Caco-2 (cell line): ENCODE results near the gene AP5S1. TPM values are rescaled to one million over a fixed set of nuclear protein-coding genes. Genes with fewer than 3 reads are reported as not detected.
A peak's percentile ranks its signal among the peaks of the same experiment; 100 is the strongest.

Source experiments
- BruUV-seq: library from RNA; stranded (reverse); fragments of 400-500 nt; replicated peaks from 2 replicates; lab custom pipeline; 2021; lab: Mats Ljungman, UMichigan
- CTCF ChIA-PET: fragments of 300-600 bp; sonication (Branson Sonifier 250); formaldehyde crosslinking; loops from one replicate; lab custom pipeline; 2022; ENCODE audit warnings: antibody characterized with exemption; lab: Charles Lee
- POLR2A ChIA-PET: fragments of 300-600 bp; sonication (Branson Sonifier 250); formaldehyde crosslinking; loops from one replicate; lab custom pipeline; 2022; ENCODE audit warnings: antibody characterized with exemption; lab: Charles Lee
- DNase-seq, 2 experiments: peaks; one replicate each; pipeline versions ENCODE4 v3.0.0 to v3.0.0-alpha.2; 2020 to 2022
- H3K27me3 ChIP-seq: replicated peaks from 2 replicates; pipeline ENCODE4 v1.6.0; 2011; ENCODE audit warnings: low read length; ENCODE audit not compliant: control insufficient read depth, insufficient read depth
- H3K36me3 ChIP-seq: 2 replicates; pipeline ENCODE4 v1.5.1; 2011; ENCODE audit warnings: low read length; ENCODE audit not compliant: control insufficient read depth, insufficient read depth
- H3K4me1 ChIP-seq: fragments of 250-450 bp; sonication (Bioruptor Pico); 2 replicates; pipeline ENCODE4 v1.5.1; 2020; ENCODE audit warnings: mild to moderate bottlenecking
- H3K4me3 ChIP-seq: 2 replicates; pipeline ENCODE4 v1.5.1; 2011; ENCODE audit warnings: low read depth, mild to moderate bottlenecking, control low read depth, low read length
- H3K9me3 ChIP-seq: fragments of 250-450 bp; sonication (Bioruptor Pico); 2 replicates; pipeline ENCODE4 v1.5.1; 2020; ENCODE audit warnings: mild to moderate bottlenecking, moderate library complexity
- H3K27ac Mint-ChIP-seq: one replicate; pipeline ENCODE4 v1.8.0; 2022; ENCODE audit warnings: mixed read lengths; ENCODE audit not compliant: unreplicated experiment
- H3K27me3 Mint-ChIP-seq: one replicate; pipeline ENCODE4 v1.8.0; 2022; ENCODE audit warnings: mixed read lengths; ENCODE audit not compliant: insufficient read depth, unreplicated experiment
- H3K36me3 Mint-ChIP-seq: one replicate; pipeline ENCODE4 v1.8.0; 2022; ENCODE audit warnings: mild to moderate bottlenecking, mixed read lengths; ENCODE audit not compliant: insufficient read depth, unreplicated experiment
- H3K4me1 Mint-ChIP-seq: one replicate; pipeline ENCODE4 v1.8.0; 2022; ENCODE audit warnings: low read depth, mixed read lengths; ENCODE audit not compliant: unreplicated experiment
- H3K4me3 Mint-ChIP-seq: one replicate; pipeline ENCODE4 v1.8.0; 2022; ENCODE audit warnings: mild to moderate bottlenecking, moderate library complexity, mixed read lengths; ENCODE audit not compliant: unreplicated experiment
- H3K9me3 Mint-ChIP-seq: one replicate; pipeline ENCODE4 v1.8.0; 2022; ENCODE audit warnings: mixed read lengths; ENCODE audit not compliant: unreplicated experiment
- intact Hi-C: fragments of 100-400 bp; cut with micrococcal nuclease; formaldehyde crosslinking; loops from one replicate; pipeline ENCODE4 v1.10.0; 2022; ENCODE audit not compliant: unreplicated experiment
- total RNA-seq: library from RNA; stranded (reverse); gene quantifications from 2 replicates; pipeline ENCODE4 v1.2.3, GENCODE V29; 2022
- TF ChIP-seq, protein P1 (sequence below), 2 experiments: fragments of 200-600 bp in 1 of 2; IDR thresholded peaks; 1 replicate in 1 of 2; 2 replicates in 1 of 2; pipeline versions ENCODE4 v1.5.1 to v1.8.0; 2011 to 2022; ENCODE audit warnings: antibody characterized with exemption in 1 of 2, control low read depth in 1 of 2, inconsistent platforms in 1 of 2, low read depth in 1 of 2, low read length in 1 of 2, mild to moderate bottlenecking in 1 of 2, moderate library complexity in 1 of 2; ENCODE audit not compliant: insufficient read depth in 1 of 2, severe bottlenecking in 1 of 2, unreplicated experiment in 1 of 2

The AP5S1 gene
- total RNA-seq, 1 experiment from 2014 or later, result 17.3 TPM

DNA sequence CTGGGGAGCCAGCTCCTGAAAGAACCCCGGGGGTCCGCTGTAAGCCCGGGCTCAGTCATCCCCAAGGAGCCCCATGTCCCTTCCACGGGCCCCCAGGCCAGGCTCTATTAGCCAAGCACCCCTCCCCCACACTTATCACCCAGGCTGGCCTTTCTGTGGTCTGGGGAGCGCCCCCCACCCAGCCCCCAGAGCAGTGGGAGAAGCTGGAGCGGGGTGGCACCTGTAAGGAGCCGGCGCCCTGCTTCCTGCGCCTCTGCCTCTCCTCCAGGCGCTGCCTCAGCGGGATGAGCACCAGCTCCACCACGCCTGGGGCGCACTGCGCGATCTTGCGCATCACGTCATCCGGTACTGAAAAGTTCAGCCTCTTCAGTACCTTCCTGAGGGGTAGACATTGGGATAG, 41.4 kb upstream of the AP5S1 start:
- TF ChIP-seq, protein P1, sequence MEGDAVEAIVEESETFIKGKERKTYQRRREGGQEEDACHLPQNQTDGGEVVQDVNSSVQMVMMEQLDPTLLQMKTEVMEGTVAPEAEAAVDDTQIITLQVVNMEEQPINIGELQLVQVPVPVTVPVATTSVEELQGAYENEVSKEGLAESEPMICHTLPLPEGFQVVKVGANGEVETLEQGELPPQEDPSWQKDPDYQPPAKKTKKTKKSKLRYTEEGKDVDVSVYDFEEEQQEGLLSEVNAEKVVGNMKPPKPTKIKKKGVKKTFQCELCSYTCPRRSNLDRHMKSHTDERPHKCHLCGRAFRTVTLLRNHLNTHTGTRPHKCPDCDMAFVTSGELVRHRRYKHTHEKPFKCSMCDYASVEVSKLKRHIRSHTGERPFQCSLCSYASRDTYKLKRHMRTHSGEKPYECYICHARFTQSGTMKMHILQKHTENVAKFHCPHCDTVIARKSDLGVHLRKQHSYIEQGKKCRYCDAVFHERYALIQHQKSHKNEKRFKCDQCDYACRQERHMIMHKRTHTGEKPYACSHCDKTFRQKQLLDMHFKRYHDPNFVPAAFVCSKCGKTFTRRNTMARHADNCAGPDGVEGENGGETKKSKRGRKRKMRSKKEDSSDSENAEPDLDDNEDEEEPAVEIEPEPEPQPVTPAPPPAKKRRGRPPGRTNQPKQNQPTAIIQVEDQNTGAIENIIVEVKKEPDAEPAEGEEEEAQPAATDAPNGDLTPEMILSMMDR (IDR thresholded peaks at IDR 0.05; ENCODE audit: insufficient read depth in 1 of 2, low read depth in 1 of 2, low read length in 1 of 2, severe bottlenecking in 1 of 2, unreplicated experiment in 1 of 2), result no peak
- H3K9me3 ChIP-seq, result no peaks in the 10 kb centered on the region

DNA sequence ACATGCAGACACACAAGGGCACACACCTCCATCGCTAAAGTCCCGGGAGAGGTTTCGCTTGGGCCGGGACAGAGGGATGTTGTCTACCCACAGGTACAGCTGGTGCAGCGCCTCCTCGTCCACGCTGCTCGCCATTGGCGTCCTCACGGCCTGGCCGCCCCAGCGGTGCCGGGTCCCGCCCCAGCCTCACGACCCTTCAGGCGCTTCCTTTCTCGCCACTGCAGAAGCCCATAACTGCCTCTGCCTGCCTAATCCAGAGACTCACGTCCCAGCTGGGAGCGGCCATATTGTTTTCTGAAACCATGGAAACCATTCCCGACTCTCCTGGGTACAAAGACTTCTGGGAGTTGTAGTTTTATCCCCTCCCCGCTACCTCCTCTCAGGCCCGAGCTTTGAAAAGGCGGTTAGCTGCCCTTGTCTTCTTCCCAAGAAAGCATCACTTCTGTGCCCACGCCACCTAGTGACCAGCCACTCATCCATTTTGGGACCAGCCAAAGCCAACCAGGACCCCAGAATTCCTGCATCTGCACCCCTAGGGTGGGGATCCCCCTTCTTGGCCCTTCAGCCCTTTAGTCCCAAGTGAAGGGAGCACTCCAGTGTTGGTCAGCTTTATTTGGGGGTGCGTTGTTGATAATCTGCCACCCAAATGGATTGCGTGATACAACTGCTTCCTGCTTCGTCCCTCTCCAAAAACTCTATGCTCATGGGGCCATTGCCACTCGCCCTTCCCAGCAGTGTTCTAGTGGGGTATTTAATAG, 39.0 kb upstream of the AP5S1 start, which contains the start of gene SPEF1:
SPEF1 (minus strand) TSS at position 296 of the 758 bp plus-strand sequence; CDS start at position 135, 161 bp downstream.
- TF ChIP-seq, protein P1 (IDR thresholded peaks at IDR 0.05; ENCODE audit: insufficient read depth in 1 of 2, low read depth in 1 of 2, low read length in 1 of 2, severe bottlenecking in 1 of 2, unreplicated experiment in 1 of 2), result peak; percentile 55 to 60
- ChIA-PET CTCF (interaction anchor here (0.6 to 2.6 kb wide), 14 partner anchors 14 to 311 kb away, joined by 3 to 38 read pairs (median 4); partner anchors contain the start of genes ADISSP and AP5S1), POLR2A (interaction anchor here (0.5 to 1.1 kb wide), 4 partner anchors 12 to 39 kb away, joined by 3 to 10 read pairs (median 4); partner anchors contain the start of genes ADISSP and AP5S1)
- peak within 1 kb of the TSS; percentile 42 for H3K4me3 ChIP-seq
- H3K36me3 Mint-ChIP-seq, result peaks cover 14% of the 10 kb centered on the region
- H3K9me3 Mint-ChIP-seq, result no peaks in the 10 kb centered on the region
- no peaks in the 10 kb centered on the region for H3K4me1 Mint-ChIP-seq
- no TSS peak for BruUV-seq
- intact Hi-C loops, result loop anchor here (1.0 to 2.0 kb wide), 2 partner anchors 13 to 65 kb away; no protein-coding TSS in a partner anchor
- DNase-seq, result peak; percentile 93 to 95
- no peaks in the 10 kb centered on the region for H3K36me3 ChIP-seq
- H3K27ac Mint-ChIP-seq, result peak within 1 kb of the TSS; percentile 69
- no peaks in the 10 kb centered on the region for H3K27me3 ChIP-seq
- H3K4me3 Mint-ChIP-seq, result peak within 1 kb of the TSS; percentile 69
- no peaks in the 10 kb centered on the region for H3K9me3 ChIP-seq
- H3K4me1 ChIP-seq, result peaks cover 25% of the 10 kb centered on the region
- H3K27me3 Mint-ChIP-seq, result peaks cover 3% of the 10 kb centered on the region

More for the DNA sequence above, 41.4 kb upstream of the AP5S1 start:
- H3K4me3 Mint-ChIP-seq, result no peak overlapping the region
- POLR2A ChIA-PET, result no interaction called here
- Histone ChIP-seq H3K4me1 (peaks cover 7% of the 10 kb centered on the region), H3K27me3 (no peaks in the 10 kb centered on the region), H3K36me3 (no peaks in the 10 kb centered on the region), H3K4me3 (no peak overlapping the region)
- CTCF ChIA-PET, result interaction anchor here (1.1 to 3.3 kb wide), 3 partner anchors 11 to 62 kb away, joined by 3 to 49 read pairs (median 6); partner anchors contain the start of gene ADISSP
- BruUV-seq, result no TSS peak
- H3K4me1 Mint-ChIP-seq, result no peaks in the 10 kb centered on the region
- peaks cover 7% of the 10 kb centered on the region for H3K36me3 Mint-ChIP-seq
- intact Hi-C loops, result no loop called here
- no peak for DNase-seq
- no peaks in the 10 kb centered on the region for H3K9me3 Mint-ChIP-seq
- H3K27ac Mint-ChIP-seq, result no peak overlapping the region
- peaks cover 3% of the 10 kb centered on the region for H3K27me3 Mint-ChIP-seq

DNA sequence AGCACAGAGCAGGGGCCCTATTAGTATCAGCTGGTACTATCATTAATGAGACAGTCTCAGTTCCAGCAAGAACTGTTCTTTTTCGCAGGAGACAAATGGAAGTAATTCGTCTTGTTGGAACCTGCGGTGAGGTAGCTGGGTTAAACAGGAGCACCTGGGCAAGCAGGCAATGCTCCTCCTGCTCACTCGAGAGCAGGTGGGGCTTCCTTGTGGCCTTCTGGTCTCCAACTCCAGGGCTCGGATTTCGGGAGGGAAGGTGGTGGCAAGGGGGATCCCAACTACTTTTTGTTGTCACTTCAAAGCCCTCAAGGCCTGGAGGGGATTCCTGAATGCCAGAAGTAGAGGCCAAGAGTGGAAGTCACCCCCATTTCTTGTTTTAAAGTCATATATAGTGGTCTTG, 37.8 kb upstream of the AP5S1 start:
- DNase-seq, result no peak
- Mint-ChIP-seq H3K9me3 (no peaks in the 10 kb centered on the region), H3K36me3 (peaks cover 14% of the 10 kb centered on the region), H3K27ac (no peak overlapping the region), H3K4me3 (no peak overlapping the region), H3K27me3 (peaks cover 3% of the 10 kb centered on the region), H3K4me1 (no peaks in the 10 kb centered on the region)
- intact Hi-C loops, result no loop called here
- Histone ChIP-seq H3K27me3 (no peaks in the 10 kb centered on the region), H3K4me3 (no peak overlapping the region), H3K36me3 (no peaks in the 10 kb centered on the region), H3K9me3 (no peaks in the 10 kb centered on the region), H3K4me1 (peaks cover 29% of the 10 kb centered on the region)
- CTCF ChIA-PET, result interaction anchor here (2.6 kb wide), 1 partner anchor 66 kb away, joined by 7 read pairs; no protein-coding TSS in a partner anchor
- no TSS peak for BruUV-seq
- TF ChIP-seq, protein P1 (IDR thresholded peaks at IDR 0.05; ENCODE audit: insufficient read depth in 1 of 2, low read depth in 1 of 2, low read length in 1 of 2, severe bottlenecking in 1 of 2, unreplicated experiment in 1 of 2), result no peak
- POLR2A ChIA-PET, result no interaction called here
